Right atrium auricular region (tissue), 2 donors: ENCODE results near the gene FANCM. TPM values are rescaled to one million over a fixed set of nuclear protein-coding genes. Genes with fewer than 3 reads are reported as not detected.

Experiments
- DNase-seq: peaks from one replicate; pipeline ENCODE4 v3.0.0-alpha.2; 2019; ENCODE audit warnings: low spot score
- H3K27ac ChIP-seq, 2 donors: fragments of 200-600 bp; sonication (generic); 1 replicate in 1 of 2; 2 replicates in 1 of 2; pipeline ENCODE4 v1.5.1; 2016 to 2019
- H3K27me3 ChIP-seq, 2 donors: fragments of 200-600 bp; sonication (generic); one replicate each; pipeline versions ENCODE4 v1.5.1 to v1.6.0; 2017 to 2019
- H3K36me3 ChIP-seq: fragments of 200-600 bp; sonication (generic); one replicate; pipeline ENCODE4 v1.5.1; 2016
- H3K4me1 ChIP-seq, 2 donors: fragments of 200-600 bp; sonication (generic); one replicate each; pipeline versions ENCODE4 v1.5.1 to v1.6.0; 2017 to 2019
- H3K4me3 ChIP-seq, 2 donors: fragments of 200-600 bp; sonication (generic); 1 replicate in 1 of 2; 2 replicates in 1 of 2; pipeline ENCODE4 v1.5.1; 2017 to 2019; ENCODE audit warnings: mild to moderate bottlenecking in 1 of 2, moderate library complexity in 1 of 2
- H3K9me3 ChIP-seq, 2 donors: fragments of 200-600 bp; sonication (generic); one replicate each; pipeline ENCODE4 v1.5.1; 2019
- CTCF ChIP-seq, 2 donors: fragments of 200-600 bp; sonication (generic); IDR thresholded peaks; one replicate each; pipeline ENCODE4 v1.5.1; 2019; ENCODE audit warnings: antibody characterized with exemption in 2 of 2
- total RNA-seq, 2 donors: library from RNA; depleted of rRNA; stranded (reverse); fragments of >200 nt; gene quantifications; one replicate each; pipeline ENCODE4 v1.1.0, GENCODE V29; 2016

FANCM gene
- total RNA-seq, 2 donors from 2014 or later: 1.9 to 3.9 TPM

DNA sequence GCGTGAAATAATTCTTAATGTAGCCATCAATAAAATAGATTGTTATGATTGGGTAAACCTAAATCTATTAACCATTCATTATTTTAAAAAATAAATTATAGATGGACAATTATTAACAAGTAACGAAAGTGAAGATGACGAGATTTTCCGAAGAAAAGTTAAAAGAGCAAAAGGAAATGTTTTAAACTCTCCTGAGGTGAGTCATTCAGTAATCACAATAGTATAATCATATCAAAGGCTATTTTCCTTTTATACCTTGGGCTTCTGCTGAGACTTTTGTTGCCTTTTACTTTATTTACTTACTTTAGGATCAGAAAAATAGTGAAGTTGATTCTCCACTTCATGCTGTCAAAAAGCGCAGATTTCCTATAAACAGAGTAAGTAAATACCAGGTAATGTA is 45.6 kb downstream of the FANCM start:
- Histone ChIP-seq H3K36me3 (no peaks in the 10 kb centered on the region), H3K4me3 (no peak overlapping the region)

GRCh38 chr14:45181806-45182205 is 46.1 kb downstream of the FANCM start:
- H3K9me3 ChIP-seq: no peaks in the 10 kb centered on the region
- no peaks in the 10 kb centered on the region for H3K36me3 ChIP-seq
- TF ChIP-seq CTCF (IDR thresholded peaks at IDR 0.05): no peak
- H3K4me3 ChIP-seq: no peak overlapping the region
- H3K27me3 ChIP-seq: no peaks in the 10 kb centered on the region
- no peak for DNase-seq
- H3K27ac ChIP-seq: no peak overlapping the region
- H3K4me1 ChIP-seq: no peaks in the 10 kb centered on the region

More for the DNA sequence above, 45.6 kb downstream of the FANCM start:
- TF ChIP-seq CTCF (IDR thresholded peaks at IDR 0.05): no peak
- no peak for DNase-seq
- Histone ChIP-seq H3K27me3 (no peaks in the 10 kb centered on the region), H3K27ac (no peak overlapping the region), H3K9me3 (no peaks in the 10 kb centered on the region), H3K4me1 (no peaks in the 10 kb centered on the region)

- Histone ChIP-seq H3K9me3 (no peaks in the 10 kb centered on the region), H3K36me3 (no peaks in the 10 kb centered on the region), H3K27ac (no peak overlapping the region), H3K4me3 (no peak overlapping the region), H3K27me3 (no peaks in the 10 kb centered on the region), H3K4me1 (no peaks in the 10 kb centered on the region)
- no peak for TF ChIP-seq CTCF (IDR thresholded peaks at IDR 0.05)
- DNase-seq: no peak
Measured at GRCh38 chr14:45185100-45185814, 49.5 kb downstream of the FANCM start.

DNA sequence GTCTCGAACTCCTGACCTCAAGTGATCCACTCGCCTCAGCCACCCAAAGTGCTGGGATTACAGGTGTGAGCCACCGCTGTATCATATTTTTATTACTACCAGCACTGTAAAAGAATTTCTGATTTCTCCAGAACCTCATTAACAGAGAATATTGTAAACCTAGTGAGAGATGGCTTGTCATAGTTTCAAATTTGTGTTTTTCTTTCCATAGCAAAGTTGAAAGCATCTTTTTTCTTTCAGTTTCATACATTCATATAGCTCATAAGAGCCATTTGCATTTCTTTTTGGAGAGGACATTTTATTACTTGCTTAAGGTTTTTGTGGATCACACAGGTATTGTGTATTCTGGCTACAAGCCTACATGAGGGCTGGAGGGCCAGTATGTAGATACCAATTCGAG is 59.2 kb downstream of the FANCM start:
- no peak for TF ChIP-seq CTCF (IDR thresholded peaks at IDR 0.05)

GRCh38 chr14:45198551-45198950 is 62.8 kb downstream of the FANCM start:
- no peak for TF ChIP-seq CTCF (IDR thresholded peaks at IDR 0.05)
- H3K9me3 ChIP-seq: no peaks in the 10 kb centered on the region
- H3K36me3 ChIP-seq: no peaks in the 10 kb centered on the region
- no peaks in the 10 kb centered on the region for H3K27me3 ChIP-seq
- H3K4me3 ChIP-seq: no peak overlapping the region
- no peaks in the 10 kb centered on the region for H3K4me1 ChIP-seq
- no peak for DNase-seq
- H3K27ac ChIP-seq: no peak overlapping the region

More for the DNA sequence above, 59.2 kb downstream of the FANCM start:
- Histone ChIP-seq H3K9me3 (no peaks in the 10 kb centered on the region), H3K27ac (no peak overlapping the region), H3K4me1 (no peaks in the 10 kb centered on the region), H3K4me3 (no peak overlapping the region), H3K36me3 (no peaks in the 10 kb centered on the region), H3K27me3 (no peaks in the 10 kb centered on the region)
- DNase-seq: no peak

DNA sequence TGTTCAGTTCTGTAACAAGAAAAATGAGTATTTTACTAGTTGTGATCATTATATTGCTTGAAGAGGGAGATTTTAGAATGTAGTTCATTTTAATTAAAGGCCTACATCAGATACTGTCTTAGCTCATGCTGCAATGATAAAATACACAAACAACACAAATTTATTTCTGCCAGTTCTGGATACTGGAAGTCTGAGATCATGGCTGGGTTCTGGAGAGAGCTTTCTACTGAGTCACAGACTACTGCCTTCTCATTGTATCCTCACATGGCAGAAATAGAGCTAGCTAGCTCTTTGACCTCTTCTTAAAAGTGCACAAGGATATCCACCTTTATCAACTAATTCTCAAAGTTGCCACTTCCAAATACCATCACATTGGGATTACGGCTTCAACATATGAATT is 63.5 kb downstream of the FANCM start:
- TF ChIP-seq CTCF (IDR thresholded peaks at IDR 0.05): no peak
- no peaks in the 10 kb centered on the region for H3K27me3 ChIP-seq
- no peak for DNase-seq
- H3K36me3 ChIP-seq: no peaks in the 10 kb centered on the region
- H3K9me3 ChIP-seq: no peaks in the 10 kb centered on the region
- no peak overlapping the region for H3K4me3 ChIP-seq
- no peak overlapping the region for H3K27ac ChIP-seq
- H3K4me1 ChIP-seq: no peaks in the 10 kb centered on the region
